HT-29 (cell line): ENCODE results near the gene KRT86. TPM values are rescaled to one million over a fixed set of nuclear protein-coding genes. Genes with fewer than 3 reads are reported as not detected.
A peak's percentile ranks its signal among the peaks of the same experiment; 100 is the strongest.
"Not testable (repeated sequence)": the region's sequence is repeated elsewhere in the genome, so short reads cannot be mapped to it uniquely, and the experiment has no call there.

Experiments used
- DNase-seq: peaks from one replicate; pipeline ENCODE4 v3.0.0-alpha.2; 2015; ENCODE audit warnings: low spot score
- total RNA-seq: library from RNA; depleted of rRNA; stranded (reverse); fragments of >200 nt; shearing (Covaris generic); gene quantifications from 2 replicates; pipeline ENCODE4 v1.2.3, GENCODE V29; 2014

KRT86 gene
- total RNA-seq, 1 experiment from 2014 or later: 0.81 TPM

- not testable (repeated sequence) for DNase-seq
Measured at GRCh38 chr12:52290483-52291134, 16.2 kb downstream of the KRT86 start.

- no peak for DNase-seq
Measured at GRCh38 chr12:52291267-52291935, 17.0 kb downstream of the KRT86 start, which contains the start of gene KRT81. KRT81 (minus strand) TSS chr12:52291534; CDS start chr12:52291465, 69 bp downstream.

GRCh38 chr12:52293926-52294325 lies 19.5 kb downstream of the KRT86 start:
- no peak for DNase-seq

- DNase-seq: no peak
Measured at GRCh38 chr12:52294803-52295202, 20.4 kb downstream of the KRT86 start.

- DNase-seq: no peak
Measured at GRCh38 chr12:52295663-52296062, 21.2 kb downstream of the KRT86 start.

- no peak for DNase-seq
Measured at GRCh38 chr12:52296572-52297215, 22.2 kb downstream of the KRT86 start.

GRCh38 chr12:52298677-52299190 lies 24.3 kb downstream of the KRT86 start:
- no peak for DNase-seq

- no peak for DNase-seq
Measured at GRCh38 chr12:52300796-52301691, 26.6 kb downstream of the KRT86 start.

- not testable (repeated sequence) for DNase-seq
Measured at GRCh38 chr12:52301721-52302120, 27.3 kb downstream of the KRT86 start.

- not testable (repeated sequence) for DNase-seq
Measured at GRCh38 chr12:52302242-52302914, 27.9 kb downstream of the KRT86 start.

- not testable (repeated sequence) for DNase-seq
Measured at GRCh38 chr12:52304941-52305411, 30.5 kb downstream of the KRT86 start.

GRCh38 chr12:52305921-52306705 lies 31.7 kb downstream of the KRT86 start:
- DNase-seq: peak; percentile 26

- DNase-seq: no peak
Measured at GRCh38 chr12:52306731-52307130, 32.3 kb downstream of the KRT86 start.

- peak; percentile 80 for DNase-seq
Measured at GRCh38 chr12:52307836-52308805, 33.7 kb downstream of the KRT86 start.

GRCh38 chr12:52308806-52309425 lies 34.5 kb downstream of the KRT86 start:
- no peak for DNase-seq

- no peak for DNase-seq
Measured at GRCh38 chr12:52310622-52311284, 36.3 kb downstream of the KRT86 start.

- DNase-seq: no peak
Measured at GRCh38 chr12:52311285-52311648, 36.8 kb downstream of the KRT86 start.

GRCh38 chr12:52312086-52312485 lies 37.6 kb downstream of the KRT86 start:
- DNase-seq: no peak
